MM.1S (cell line): ENCODE data around the gene PLXNA2.

Source experiments
- EZH2 ChIP-seq: fragments of 300-600 bp; sonication (generic); optimal IDR thresholded peaks from 2 replicates; pipeline ENCODE3; 2017; ENCODE audit warnings: low read depth, mild to moderate bottlenecking, antibody characterized with exemption, low read length, mixed read lengths
- TF ChIP-seq, protein P1 (sequence below): fragments of 300-600 bp; sonication (generic); IDR thresholded peaks from 2 replicates; pipeline ENCODE4 v1.5.1; 2016; ENCODE audit warnings: antibody characterized with exemption, low read length, mixed read lengths

DNA sequence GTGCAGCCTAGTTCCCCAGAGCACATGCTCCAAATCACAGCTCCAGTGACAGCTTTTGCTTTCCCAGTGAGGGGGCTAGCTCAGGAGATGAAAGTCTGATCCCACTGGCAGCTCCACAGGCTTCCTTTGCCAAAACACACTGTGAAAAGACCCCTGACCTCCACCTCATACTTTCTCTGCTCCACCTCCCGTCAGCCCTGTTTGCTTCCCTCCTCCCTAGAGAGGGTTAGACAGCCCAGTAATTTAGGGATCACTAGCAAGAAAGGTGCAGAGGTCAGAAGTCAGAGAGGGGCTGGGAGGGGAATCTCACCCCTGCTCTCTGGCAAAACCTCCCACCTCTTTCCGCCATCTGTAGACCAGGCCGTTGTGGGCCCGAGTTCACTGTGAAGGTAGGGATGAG is 62.8 kb downstream of the PLXNA2 start:
- TF ChIP-seq, protein P1, sequence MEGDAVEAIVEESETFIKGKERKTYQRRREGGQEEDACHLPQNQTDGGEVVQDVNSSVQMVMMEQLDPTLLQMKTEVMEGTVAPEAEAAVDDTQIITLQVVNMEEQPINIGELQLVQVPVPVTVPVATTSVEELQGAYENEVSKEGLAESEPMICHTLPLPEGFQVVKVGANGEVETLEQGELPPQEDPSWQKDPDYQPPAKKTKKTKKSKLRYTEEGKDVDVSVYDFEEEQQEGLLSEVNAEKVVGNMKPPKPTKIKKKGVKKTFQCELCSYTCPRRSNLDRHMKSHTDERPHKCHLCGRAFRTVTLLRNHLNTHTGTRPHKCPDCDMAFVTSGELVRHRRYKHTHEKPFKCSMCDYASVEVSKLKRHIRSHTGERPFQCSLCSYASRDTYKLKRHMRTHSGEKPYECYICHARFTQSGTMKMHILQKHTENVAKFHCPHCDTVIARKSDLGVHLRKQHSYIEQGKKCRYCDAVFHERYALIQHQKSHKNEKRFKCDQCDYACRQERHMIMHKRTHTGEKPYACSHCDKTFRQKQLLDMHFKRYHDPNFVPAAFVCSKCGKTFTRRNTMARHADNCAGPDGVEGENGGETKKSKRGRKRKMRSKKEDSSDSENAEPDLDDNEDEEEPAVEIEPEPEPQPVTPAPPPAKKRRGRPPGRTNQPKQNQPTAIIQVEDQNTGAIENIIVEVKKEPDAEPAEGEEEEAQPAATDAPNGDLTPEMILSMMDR: no peak
- TF ChIP-seq EZH2: no peak
